NT2/D1 (cell line): ENCODE measurements around the gene TIAL1.

ENCODE experiments used
- SUZ12 ChIP-seq: IDR thresholded peaks from 2 replicates; pipeline ENCODE4 v1.6.1; 2011; ENCODE audit not compliant: insufficient read length, insufficient read depth; ENCODE audit errors: extremely low read depth
- YY1 ChIP-seq: IDR thresholded peaks from 2 replicates; pipeline ENCODE4 v1.6.1; 2011; ENCODE audit not compliant: insufficient read length, insufficient read depth

GRCh38 chr10:119598397-119598796 lies 1.6 kb upstream of the TIAL1 start:
- TF ChIP-seq SUZ12 (no peak), YY1 (no peak)
